Chondrocyte (in vitro differentiated cells): Measurements from ENCODE around the gene FAXC. TPM values are rescaled to one million over a fixed set of nuclear protein-coding genes. Genes with fewer than 3 reads are reported as not detected.
"Not testable (repeated sequence)": the region's sequence is repeated elsewhere in the genome, so short reads cannot be mapped to it uniquely, and the experiment has no call there.

ENCODE experiments used
- DNase-seq: peaks from one replicate; pipeline ENCODE4 v3.0.0; 2021; ENCODE audit warnings: mixed read lengths, low spot score
- H3K27ac Mint-ChIP-seq: one replicate; pipeline ENCODE4 v1.8.0; 2021; ENCODE audit warnings: mild to moderate bottlenecking, moderate library complexity, mixed read lengths; ENCODE audit not compliant: unreplicated experiment
- H3K27me3 Mint-ChIP-seq: 2 replicates; pipeline ENCODE4 v1.8.0; 2021; ENCODE audit warnings: low read depth, mixed read lengths
- H3K36me3 Mint-ChIP-seq: 2 replicates; pipeline ENCODE4 v1.8.0; 2021; ENCODE audit warnings: low read depth, mixed read lengths
- H3K4me1 Mint-ChIP-seq: 2 replicates; pipeline ENCODE4 v1.8.0; 2021; ENCODE audit warnings: low read depth, mild to moderate bottlenecking, mixed read lengths
- H3K4me3 Mint-ChIP-seq: one replicate; pipeline ENCODE4 v1.8.0; 2021; ENCODE audit warnings: mild to moderate bottlenecking, moderate library complexity, mixed read lengths; ENCODE audit not compliant: unreplicated experiment
- H3K9me3 Mint-ChIP-seq: 2 replicates; pipeline ENCODE4 v1.8.0; 2021; ENCODE audit warnings: low read depth, mixed read lengths
- CTCF ChIP-seq: fragments of 200-600 bp; sonication (generic); IDR thresholded peaks from 2 replicates; pipeline ENCODE4 v1.5.0; 2021; ENCODE audit warnings: antibody characterized with exemption, mild to moderate bottlenecking, moderate library complexity
- total RNA-seq: library from RNA; stranded (reverse); gene quantifications from 3 replicates; pipeline ENCODE4 v1.2.1, GENCODE V29; 2021

The FAXC gene
- total RNA-seq, 1 donor from 2014 or later = 8.0 TPM

DNA sequence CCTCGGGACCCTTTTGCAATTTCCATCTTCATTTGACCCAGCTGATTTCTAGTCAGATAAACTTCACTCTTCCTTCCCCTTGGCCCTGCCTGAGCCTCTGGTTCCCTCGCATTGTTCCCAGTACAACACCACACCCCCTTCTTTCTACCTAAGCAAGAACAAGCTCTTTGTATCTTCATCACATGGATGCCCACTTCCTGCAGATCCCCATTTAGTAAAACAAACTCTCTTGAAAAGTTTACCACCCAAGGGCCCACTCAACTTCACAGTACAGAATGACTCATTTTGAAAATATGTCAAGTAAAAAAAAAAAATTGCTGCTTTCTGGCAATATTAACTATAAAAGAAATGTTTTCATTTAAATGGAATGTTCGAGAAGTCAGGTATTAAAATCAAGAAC, 5.2 kb downstream of the FAXC start:
- no peaks in the 10 kb centered on the region for H3K27me3 Mint-ChIP-seq

GRCh38 chr6:99341862-99342455, 7.5 kb downstream of the FAXC start:
- Mint-ChIP-seq H3K4me1 (peaks cover 25% of the 10 kb centered on the region), H3K4me3 (no peak overlapping the region), H3K27ac (peak overlapping the region; percentile 52), H3K36me3 (no peaks in the 10 kb centered on the region), H3K27me3 (no peaks in the 10 kb centered on the region), H3K9me3 (no peaks in the 10 kb centered on the region)
- no peak for TF ChIP-seq CTCF
- no peak for DNase-seq

More for the DNA sequence above, 5.2 kb downstream of the FAXC start:
- Mint-ChIP-seq H3K9me3 (no peaks in the 10 kb centered on the region), H3K27ac (peak overlapping the region; percentile 43), H3K36me3 (no peaks in the 10 kb centered on the region), H3K4me3 (peak overlapping the region; percentile 14), H3K4me1 (peaks cover 36% of the 10 kb centered on the region)
- no peak for TF ChIP-seq CTCF
- DNase-seq = no peak

DNA sequence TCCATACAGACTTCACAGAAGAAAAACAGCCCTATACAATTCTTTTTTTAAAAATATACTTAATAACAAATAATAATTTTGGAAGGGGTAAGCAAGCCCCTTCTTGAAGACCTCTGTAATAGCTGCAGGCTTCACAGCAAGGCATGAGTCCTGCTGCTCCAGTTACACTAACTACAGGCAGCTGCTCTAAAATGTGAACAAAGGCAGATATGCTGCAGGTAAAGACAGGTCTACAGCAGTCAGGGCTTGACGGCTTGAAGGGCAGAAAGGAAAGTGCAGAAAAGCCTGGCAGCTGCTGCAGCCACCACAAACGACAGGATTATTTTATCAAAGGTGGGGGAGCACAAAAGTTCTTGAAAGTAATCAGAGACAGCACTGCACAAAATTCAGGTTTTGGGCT, 11.3 kb downstream of the FAXC start:
- H3K27ac Mint-ChIP-seq = no peak overlapping the region
- no peaks in the 10 kb centered on the region for H3K36me3 Mint-ChIP-seq
- H3K27me3 Mint-ChIP-seq = no peaks in the 10 kb centered on the region
- no peak for DNase-seq
- peaks cover 14% of the 10 kb centered on the region for H3K4me1 Mint-ChIP-seq
- no peaks in the 10 kb centered on the region for H3K9me3 Mint-ChIP-seq
- no peak for TF ChIP-seq CTCF
- no peak overlapping the region for H3K4me3 Mint-ChIP-seq

DNA sequence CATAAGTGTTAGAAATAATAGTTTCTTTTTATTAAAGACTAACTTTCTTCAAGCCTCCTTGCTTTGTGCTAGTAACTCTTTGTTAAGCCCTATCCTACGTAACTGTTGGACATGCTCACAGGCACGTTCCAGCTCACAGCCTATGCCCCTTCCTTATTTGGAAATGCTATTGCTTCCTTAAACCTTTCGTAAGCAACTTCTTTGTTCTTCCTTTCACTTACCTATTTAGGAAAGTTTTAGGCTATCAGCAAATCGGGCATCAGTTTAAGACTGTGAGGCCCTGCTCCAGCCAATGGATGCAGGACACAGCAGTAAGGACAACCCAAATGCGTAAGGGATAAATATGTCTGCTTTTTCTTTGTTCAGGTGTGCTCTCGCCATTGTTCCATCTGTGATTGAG, 14.2 kb downstream of the FAXC start:
- H3K27me3 Mint-ChIP-seq, DNase-seq, H3K4me1 Mint-ChIP-seq, H3K4me3 Mint-ChIP-seq, H3K27ac Mint-ChIP-seq, H3K36me3 Mint-ChIP-seq, H3K9me3 Mint-ChIP-seq: not testable (repeated sequence)

- H3K27me3 Mint-ChIP-seq = no peaks in the 10 kb centered on the region
- peaks cover 3% of the 10 kb centered on the region for H3K4me1 Mint-ChIP-seq
- no peak overlapping the region for H3K4me3 Mint-ChIP-seq
- peak; percentile 84 for TF ChIP-seq CTCF
- H3K9me3 Mint-ChIP-seq = no peaks in the 10 kb centered on the region
- no peaks in the 10 kb centered on the region for H3K36me3 Mint-ChIP-seq
- H3K27ac Mint-ChIP-seq = no peak overlapping the region
- DNase-seq = no peak
Observed at GRCh38 chr6:99334526-99335127, 14.8 kb downstream of the FAXC start.

DNA sequence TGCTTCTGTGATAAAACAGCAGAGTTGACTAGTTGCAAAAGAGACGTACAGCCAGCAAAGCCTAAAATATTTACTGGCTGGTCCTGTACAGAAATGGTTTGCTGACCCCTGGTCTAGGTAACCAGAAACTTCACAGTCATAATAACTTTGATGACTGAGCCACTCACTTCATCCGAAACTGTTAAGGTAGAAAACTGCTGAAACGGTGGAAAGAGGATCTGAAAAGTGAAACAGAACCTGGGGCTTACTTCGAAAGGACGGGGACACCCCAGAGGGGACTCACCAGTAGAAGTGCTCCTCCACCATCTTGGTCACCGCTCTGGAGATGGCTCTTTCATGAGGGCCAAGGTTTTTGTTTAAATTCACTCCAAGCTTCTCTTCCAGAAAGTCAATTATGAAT, 16.4 kb downstream of the FAXC start:
- Mint-ChIP-seq H3K4me1 (peaks cover 3% of the 10 kb centered on the region), H3K9me3 (no peaks in the 10 kb centered on the region), H3K27me3 (no peaks in the 10 kb centered on the region), H3K4me3 (no peak overlapping the region), H3K36me3 (no peaks in the 10 kb centered on the region), H3K27ac (no peak overlapping the region)
- TF ChIP-seq CTCF = no peak
- no peak for DNase-seq
